ENCODE data around the gene PRKG1. TPM values are rescaled to one million over a fixed set of nuclear protein-coding genes. Genes with fewer than 3 reads are reported as not detected.
A peak's percentile ranks its signal among the peaks of the same experiment; 100 is the strongest.
"Not testable (repeated sequence)": the region's sequence is repeated elsewhere in the genome, so short reads cannot be mapped to it uniquely, and the experiment has no call there.

PRKG1 gene
- total RNA-seq, 2 donors from 2014 or later: 31.5 to 34.7 TPM

DNA sequence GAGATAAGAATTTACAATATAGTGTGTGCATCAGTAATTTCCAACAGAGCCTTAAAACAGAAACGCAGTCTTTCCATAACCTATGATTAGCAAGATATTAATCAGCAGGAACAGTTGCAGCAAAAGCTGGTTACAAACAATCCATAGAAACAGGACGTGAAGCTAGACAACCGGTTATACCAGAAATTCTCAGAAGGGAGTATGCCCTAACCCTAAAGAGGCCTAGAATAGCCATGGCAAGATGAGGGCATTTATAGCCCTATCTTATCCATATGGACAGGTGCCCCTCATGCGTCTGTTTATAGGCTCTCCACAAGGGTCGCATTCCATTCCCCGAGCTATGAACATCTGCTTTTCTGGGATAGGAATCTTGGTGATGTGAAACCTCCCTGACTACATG, 506.9 kb downstream of the PRKG1 start:
- ATAC-seq; intact Hi-C loops (cut with DNase I); DNase-seq: not testable (repeated sequence)

GRCh38 chr10:51583976-51584375, 509.7 kb downstream of the PRKG1 start:
- intact Hi-C loops (cut with DNase I): no loop called here
- no peak for ATAC-seq
- DNase-seq: no peak

GRCh38 chr10:51585742-51586141, 511.5 kb downstream of the PRKG1 start:
- ATAC-seq (no peak), DNase-seq (no peak)
- intact Hi-C loops (cut with DNase I): no loop called here

DNA sequence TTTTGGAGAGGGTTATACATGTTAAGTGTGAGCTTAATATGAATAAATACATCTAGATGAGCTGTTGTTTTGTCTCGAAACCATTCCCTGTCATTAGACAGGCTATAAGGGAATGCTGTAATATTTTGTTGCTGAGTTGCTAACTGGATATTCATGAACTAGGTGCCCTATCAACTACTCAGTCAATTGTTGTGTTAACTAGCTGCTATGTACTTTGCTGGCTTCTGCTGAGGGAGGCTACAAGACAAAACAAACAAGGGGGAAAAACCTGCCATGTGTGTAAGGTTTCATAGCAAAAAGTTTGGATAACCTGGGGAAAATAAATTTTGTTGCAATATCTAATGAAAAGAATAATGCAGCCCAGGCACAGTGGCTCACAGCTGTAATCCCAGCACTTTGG, 514.7 kb downstream of the PRKG1 start:
- no peak for DNase-seq
- intact Hi-C loops (cut with DNase I): no loop called here
- ATAC-seq: no peak

- intact Hi-C loops (cut with DNase I): no loop called here
- DNase-seq (no peak), ATAC-seq (no peak)
These were observed 516.5 kb downstream of the PRKG1 start for GRCh38 chr10:51590818-51591217.

- intact Hi-C loops (cut with DNase I): no loop called here
- no peak for DNase-seq
- no peak for ATAC-seq
These were observed 522.4 kb downstream of the PRKG1 start for GRCh38 chr10:51596695-51597094.

- intact Hi-C loops (cut with DNase I): no loop called here
- no peak for ATAC-seq
- DNase-seq: no peak
These were observed 525.4 kb downstream of the PRKG1 start for GRCh38 chr10:51599647-51600046.

DNA sequence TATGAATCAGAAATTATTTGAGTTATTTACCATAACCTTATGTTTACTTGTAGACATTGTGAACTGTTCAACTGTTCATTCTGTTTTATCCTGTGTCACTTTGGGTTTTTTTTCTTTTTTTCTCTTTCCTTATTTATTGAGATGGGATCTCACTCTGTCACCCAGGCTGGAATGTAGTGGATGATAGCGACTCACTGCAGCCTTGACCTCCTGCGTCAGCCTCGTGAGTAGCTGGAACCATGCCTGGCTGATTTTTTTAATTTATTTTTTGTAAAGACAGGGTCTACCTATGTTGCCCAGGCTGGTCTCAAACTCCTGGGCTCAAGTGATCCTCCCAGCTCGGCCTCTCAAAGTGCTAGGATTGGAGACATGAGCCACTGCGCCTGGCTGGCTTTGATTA, 528.0 kb downstream of the PRKG1 start:
- ATAC-seq (no peak), DNase-seq (no peak)
- intact Hi-C loops (cut with DNase I): no loop called here

DNA sequence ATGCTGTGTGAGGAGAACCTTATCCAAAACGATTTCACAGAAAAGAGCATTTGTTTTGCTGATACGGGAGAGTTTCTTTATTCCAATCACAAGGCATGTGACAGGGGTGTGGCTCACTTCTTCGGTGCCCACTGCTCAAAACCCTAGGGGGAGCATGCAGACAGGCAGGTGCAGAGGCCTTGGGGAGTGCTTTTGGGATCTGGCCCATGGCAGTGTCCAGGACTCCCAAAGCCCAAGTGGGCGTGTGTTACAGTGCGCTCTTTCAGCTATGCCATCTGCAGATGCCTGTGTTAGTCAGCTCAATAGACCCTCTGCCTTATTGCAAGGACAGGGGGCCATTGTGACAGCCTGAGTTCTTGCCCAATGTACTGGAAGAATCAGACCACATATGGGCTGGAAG, 530.3 kb downstream of the PRKG1 start:
- intact Hi-C loops (cut with DNase I): no loop called here
- ATAC-seq (no peak), DNase-seq (no peak)

GRCh38 chr10:51606825-51607462, 532.7 kb downstream of the PRKG1 start:
- intact Hi-C loops (cut with DNase I): no loop called here
- DNase-seq: no peak
- no peak for ATAC-seq

- ATAC-seq (no peak), DNase-seq (no peak)
- intact Hi-C loops (cut with DNase I): no loop called here
These were observed 533.2 kb downstream of the PRKG1 start for GRCh38 chr10:51607463-51607835.

GRCh38 chr10:51608211-51608610, 533.9 kb downstream of the PRKG1 start:
- DNase-seq (no peak), ATAC-seq (no peak)
- intact Hi-C loops (cut with DNase I): no loop called here

GRCh38 chr10:51615764-51616298, 541.5 kb downstream of the PRKG1 start:
- intact Hi-C loops (cut with DNase I): no loop called here
- no peak for ATAC-seq
- DNase-seq: no peak

GRCh38 chr10:51617576-51618235, 543.4 kb downstream of the PRKG1 start:
- ATAC-seq (peak in 1 of 2 donors; percentile 74), DNase-seq (no peak)
- intact Hi-C loops (cut with DNase I): no loop called here

GRCh38 chr10:51619365-51619764, 545.1 kb downstream of the PRKG1 start:
- intact Hi-C loops (cut with DNase I): no loop called here

DNA sequence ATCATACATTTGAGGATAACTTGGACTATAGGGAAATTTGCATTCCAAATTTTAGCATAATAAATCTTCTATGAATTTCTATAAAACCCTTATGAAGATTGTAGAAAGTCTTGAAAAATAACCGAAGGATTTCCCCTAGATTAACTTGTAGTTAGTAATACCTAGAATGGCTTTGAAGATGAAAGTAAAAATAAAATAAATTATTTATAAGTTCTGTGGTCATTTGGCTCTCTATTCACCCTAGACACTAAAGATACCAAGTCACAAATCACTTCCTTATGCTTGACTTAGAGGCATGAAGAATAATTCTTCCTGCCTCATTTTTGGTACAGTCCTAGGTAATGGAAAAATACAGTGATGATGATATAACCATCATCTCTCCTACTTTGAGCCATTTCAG, 545.8 kb downstream of the PRKG1 start:
- intact Hi-C loops (cut with DNase I): no loop called here
- no peak for DNase-seq
- no peak for ATAC-seq

More at GRCh38 chr10:51619365-51619764, 545.1 kb downstream of the PRKG1 start:
- no peak for ATAC-seq
- DNase-seq: no peak

DNA sequence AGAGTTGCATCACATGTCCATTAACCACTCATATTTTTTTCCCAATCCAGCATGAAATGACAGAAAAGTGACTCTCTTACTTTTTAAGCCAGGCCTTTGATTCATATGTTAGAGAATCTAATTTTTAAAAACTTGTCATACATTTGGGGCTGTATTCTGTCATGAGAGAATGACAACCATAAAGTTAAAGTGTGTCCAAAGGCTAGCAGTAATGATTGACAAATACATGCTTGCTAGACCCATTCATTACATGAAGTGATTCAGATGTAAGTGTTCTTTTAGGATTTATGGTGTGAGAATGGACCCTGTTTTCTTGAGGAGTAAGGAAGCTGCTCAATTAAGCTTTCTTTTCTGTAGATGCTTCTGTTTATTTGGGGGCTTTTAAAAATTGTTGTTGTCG, 549.7 kb downstream of the PRKG1 start:
- DNase-seq: no peak
- intact Hi-C loops (cut with DNase I): no loop called here
- ATAC-seq: no peak

DNA sequence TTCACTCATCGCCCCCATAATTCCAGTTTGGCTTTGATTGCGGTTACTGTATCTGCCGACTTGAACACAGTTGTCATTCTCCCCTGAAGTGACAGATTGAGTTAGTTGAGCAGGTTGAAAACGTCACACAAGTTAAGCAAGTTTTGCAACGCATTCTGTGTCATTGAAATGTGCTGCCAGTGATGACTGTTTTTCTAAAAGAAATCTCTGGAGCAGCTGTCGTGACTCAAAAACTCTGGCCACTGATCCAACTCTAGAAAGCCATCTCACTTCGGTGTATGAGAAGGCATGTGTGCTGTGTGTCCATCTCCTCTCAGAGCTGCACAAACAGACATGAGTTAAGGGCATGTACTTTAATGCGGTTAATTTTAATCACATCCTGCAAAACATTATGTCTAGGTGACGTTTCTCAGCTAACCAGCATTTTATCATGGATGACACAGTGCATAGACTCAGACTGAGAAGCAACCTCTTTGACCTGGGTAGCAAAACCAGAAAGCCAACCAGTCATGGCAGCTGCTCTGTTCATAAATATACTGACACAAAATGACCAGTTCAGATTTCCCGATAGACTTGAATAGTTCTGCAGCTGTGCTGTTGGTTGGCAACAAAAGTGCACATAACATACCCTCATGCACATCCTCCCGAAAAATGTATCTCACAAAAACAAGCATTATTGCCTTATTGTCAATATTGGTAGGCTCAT, 555.8 kb downstream of the PRKG1 start:
- ATAC-seq: peak; percentile 47 to 77
- intact Hi-C loops (cut with DNase I): no loop called here
- no peak for DNase-seq

- DNase-seq: no peak
- ATAC-seq: no peak
- intact Hi-C loops (cut with DNase I): no loop called here
These were observed 556.3 kb downstream of the PRKG1 start for GRCh38 chr10:51630640-51631005.

DNA sequence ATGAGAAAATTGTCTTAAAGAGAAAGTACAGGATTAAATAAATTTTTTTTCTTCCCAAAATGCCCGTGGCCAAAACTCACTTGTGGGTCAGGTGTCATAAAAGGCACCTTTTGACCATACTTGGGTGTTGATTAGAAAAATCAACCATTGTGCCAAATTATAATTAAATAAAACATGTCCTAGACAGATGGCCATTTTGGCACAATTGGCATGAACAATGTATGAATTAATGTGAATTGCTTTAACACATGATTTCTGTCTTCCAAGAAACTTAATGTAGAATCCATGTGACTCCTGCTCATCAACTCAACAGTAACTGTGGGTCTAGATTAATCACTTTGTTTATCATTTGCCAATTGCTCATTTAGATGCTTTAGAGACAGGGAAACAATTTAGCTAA, 561.1 kb downstream of the PRKG1 start:
- intact Hi-C loops (cut with DNase I): no loop called here
- no peak for DNase-seq
- no peak for ATAC-seq

Measured in left cardiac atrium (tissue), 4 donors.